GOT3 (cell line): Measurements from ENCODE around the gene PSMA6.
"Not testable (repeated sequence)": the region's sequence is repeated elsewhere in the genome, so short reads cannot be mapped to it uniquely, and the experiment has no call there.

Experiments used
- DNase-seq: peaks from one replicate; lab custom pipeline; 2025; ENCODE audit warnings: mixed read lengths; lab: John Stamatoyannopoulos, UW

Gene PSMA6

DNA sequence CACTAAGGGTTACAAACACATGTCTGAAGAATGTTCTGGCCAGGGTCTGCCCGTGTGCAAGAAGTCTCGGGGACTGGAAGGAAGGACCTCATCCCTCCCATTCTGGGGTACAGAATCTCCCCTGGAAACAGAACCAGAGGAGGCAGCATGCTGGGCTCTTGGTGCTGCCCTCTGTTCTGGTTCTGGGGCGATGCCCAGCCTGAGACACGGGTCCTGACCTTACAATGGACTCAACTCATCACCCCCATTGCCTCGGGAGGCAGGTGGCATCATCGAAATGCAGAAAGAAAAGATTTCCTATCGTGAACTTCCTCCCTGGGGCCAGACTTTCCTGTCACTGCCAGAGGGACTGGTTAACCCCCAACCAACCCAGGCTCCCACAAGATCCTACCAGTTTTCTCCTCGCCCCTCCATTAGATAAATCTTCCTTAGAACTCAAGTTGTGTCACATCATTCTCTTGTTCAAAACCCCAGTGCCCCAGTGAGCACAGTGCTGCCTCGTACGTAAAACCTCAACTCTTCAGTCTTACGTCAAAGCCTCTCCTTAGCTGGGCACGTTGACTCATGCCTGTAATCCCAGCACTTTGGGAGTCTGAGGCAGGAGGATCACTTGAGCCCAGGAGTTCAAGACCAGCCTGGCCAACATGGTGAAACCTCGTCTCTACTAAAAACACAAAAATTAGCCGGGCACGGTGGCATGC lies 52.1 kb downstream of the PSMA6 start:
- DNase-seq = no peak

- no peak for DNase-seq
Measured at GRCh38 chr14:35346738-35347322, 54.6 kb downstream of the PSMA6 start.

DNA sequence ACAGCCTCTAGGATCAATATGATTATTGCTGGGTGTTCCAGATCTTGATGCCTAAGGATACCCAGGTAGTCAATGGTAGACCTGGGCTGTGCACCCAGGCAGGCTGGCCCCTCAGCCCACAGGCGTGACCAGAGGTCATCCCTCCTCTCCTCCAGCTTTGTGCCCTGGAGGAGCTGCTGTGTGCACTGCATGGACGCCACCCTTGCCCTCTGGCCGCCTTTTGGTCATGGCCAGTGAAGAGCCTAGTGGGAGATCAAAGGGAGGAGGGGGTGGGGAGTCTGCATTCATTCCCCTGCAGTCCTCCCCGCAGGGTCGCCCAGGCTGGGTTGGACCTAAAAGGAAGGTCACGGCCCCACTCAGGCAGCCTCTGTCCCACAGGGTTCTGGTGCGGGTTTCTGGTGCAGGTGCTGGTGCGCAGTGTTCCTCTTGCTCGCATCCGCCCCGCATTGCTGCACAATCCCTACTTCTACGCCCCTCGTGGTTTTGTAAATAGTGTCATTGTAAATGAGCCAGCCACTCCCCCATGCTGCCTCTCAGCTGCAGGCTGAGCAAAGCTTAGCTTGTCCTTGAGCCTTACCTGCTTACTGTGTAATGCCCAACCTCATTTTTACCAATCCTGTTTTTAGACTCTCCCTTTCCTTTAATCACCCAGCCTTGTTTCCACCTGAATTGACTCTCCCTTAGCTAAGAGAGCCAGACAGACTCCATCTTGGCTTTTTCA lies 55.3 kb downstream of the PSMA6 start:
- no peak for DNase-seq

- DNase-seq = not testable (repeated sequence)
Measured at GRCh38 chr14:35348044-35348380, 55.8 kb downstream of the PSMA6 start.

GRCh38 chr14:35349496-35350365 lies 57.5 kb downstream of the PSMA6 start:
- DNase-seq = no peak

- no peak for DNase-seq
Measured at GRCh38 chr14:35351497-35351896, 59.3 kb downstream of the PSMA6 start.

GRCh38 chr14:35351897-35352273 lies 59.7 kb downstream of the PSMA6 start:
- DNase-seq = no peak

- no peak for DNase-seq
Measured at GRCh38 chr14:35352274-35353233, 60.4 kb downstream of the PSMA6 start.

DNA sequence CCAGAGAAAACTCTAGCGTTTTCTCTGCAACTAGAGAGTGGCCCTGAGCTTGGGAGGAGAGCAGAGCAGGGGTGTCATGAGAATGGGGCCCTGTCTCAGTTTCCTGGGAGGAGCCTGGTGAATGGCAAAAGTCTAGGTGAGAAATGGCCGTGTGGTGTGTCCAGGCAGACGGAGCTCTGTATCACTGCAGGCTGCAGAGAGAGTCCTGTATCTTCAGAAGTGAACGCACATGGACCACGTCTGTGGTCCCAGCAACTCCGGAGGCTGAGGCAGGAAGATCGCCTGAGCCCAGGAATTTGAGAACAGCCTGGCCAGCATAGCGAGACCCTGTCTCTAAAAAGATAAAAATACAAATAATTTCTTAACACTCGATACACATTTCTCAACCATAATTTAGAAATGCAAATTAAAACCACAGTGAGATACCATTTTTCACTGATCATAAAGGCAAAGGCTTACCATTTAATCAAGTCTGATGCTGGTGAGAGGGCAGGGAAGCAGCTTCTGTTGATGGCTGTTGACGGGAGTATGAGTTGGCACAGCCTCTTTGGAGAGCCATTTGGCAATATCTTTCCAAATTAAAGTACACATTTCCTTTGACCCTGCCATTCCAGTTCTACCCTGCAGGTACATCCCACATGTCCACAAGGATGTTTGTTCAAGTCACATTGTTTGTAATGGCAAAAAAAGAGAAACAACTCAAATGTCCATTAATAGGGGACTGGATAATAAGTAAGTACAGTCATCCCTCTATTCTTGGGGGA lies 61.4 kb downstream of the PSMA6 start:
- DNase-seq = no peak

DNA sequence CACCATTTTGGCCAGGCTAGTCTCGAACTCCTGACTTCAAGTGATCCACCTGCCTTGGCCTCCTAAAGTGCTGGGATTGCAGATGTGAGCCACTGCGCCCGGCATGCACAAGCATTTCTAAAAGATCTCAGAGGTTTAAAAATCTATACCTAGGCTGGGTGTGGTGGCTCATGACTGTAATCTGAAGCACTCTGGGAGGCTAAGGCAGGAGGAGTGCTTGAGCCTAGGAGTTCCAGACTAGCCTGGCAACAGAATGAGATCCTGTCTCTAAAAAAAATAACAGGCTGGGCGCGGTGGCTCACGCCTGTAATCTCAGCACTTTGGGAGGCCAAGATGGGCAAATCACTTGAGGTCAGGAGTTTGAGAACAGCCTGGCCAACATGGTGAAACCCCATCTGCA lies 63.1 kb downstream of the PSMA6 start:
- not testable (repeated sequence) for DNase-seq

DNA sequence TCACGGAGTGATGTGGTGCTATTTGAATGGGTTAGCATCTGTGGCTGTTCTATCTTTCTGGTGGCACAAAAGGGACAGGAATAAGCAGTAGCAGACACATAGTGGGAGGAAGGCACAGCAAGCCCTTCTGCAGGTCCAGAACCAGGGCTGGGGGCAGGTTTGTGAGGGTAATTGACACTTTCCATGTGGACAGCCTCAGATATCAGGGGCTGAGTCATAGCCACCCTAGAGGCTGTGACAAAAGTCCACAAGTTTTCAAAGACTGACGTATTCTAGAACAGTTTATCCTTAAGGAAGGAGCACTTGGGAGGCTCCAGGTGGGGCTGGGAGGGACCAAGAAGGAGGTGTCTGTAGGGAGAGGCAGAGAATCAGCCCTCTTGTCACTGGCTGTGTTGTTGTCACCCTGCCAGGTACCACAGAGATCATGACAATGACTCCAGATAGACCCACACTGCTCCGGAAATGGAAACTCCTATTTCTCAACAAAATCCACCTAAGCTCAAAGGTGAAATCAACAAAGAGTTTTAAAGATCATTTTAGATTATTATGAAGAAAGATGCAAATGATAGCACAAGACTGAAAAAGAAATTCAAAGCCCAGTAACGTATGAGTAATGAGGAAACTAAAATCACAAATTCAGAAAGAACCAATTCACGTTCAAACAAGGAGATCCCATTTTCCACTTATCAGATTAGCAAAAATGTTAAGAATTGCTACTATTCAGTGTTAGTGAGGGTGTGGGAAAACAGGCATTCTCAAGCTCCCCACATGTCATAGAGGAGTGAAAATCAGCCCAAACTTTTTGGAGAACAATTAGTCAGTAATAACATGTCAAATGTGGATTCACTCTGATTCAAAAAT lies 64.0 kb downstream of the PSMA6 start:
- DNase-seq = no peak

DNA sequence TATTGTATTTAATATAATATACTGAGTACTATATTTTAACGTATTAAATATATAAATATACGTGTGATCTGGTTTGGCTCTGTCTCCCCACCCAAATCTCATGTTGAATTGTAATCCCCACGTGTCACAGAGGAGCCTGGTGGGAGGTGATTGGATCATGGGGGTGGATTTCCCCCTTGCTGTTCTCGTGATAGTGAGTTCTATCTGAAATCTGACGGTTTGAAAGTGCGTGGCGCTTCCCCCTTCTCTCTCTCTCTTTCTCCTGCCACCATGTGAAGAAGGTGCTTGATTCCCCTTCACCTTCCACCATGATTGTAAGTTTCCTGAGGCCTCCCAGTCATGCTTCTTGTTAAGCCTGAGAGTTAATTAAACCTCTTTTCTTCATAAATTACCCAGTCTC lies 67.5 kb downstream of the PSMA6 start:
- DNase-seq = not testable (repeated sequence)

- no peak for DNase-seq
Measured at GRCh38 chr14:35361141-35361480, 68.9 kb downstream of the PSMA6 start.

GRCh38 chr14:35362450-35362849 lies 70.3 kb downstream of the PSMA6 start:
- no peak for DNase-seq

GRCh38 chr14:35362911-35363374 lies 70.8 kb downstream of the PSMA6 start:
- no peak for DNase-seq

GRCh38 chr14:35365130-35366055 lies 73.2 kb downstream of the PSMA6 start:
- DNase-seq = peak; percentile 1

GRCh38 chr14:35366056-35366451 lies 73.9 kb downstream of the PSMA6 start:
- DNase-seq = no peak

DNA sequence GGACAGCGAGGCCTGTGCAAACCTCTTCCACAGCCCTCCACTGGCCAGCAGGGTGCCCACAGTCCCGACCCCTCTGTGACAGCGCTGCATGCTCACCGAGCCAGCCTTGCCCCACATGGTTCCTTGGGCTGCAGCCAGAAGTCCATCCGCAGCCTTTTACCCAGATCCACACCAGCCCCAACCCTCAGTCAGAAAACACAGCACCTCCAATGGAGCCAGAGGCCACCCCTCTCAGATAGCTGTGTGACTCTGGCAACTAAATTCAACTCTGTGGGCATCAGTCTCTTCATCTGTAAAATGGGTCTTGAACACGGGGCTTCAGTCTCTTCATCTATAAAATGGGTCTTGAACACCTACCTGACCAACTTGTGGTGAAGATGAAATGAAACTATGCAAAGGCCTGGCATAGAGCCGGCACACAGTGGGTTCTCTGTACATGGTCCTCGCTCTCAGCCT lies 74.4 kb downstream of the PSMA6 start:
- no peak for DNase-seq

- DNase-seq = no peak
Measured at GRCh38 chr14:35367056-35367372, 74.8 kb downstream of the PSMA6 start.
